ENCODE results near the gene ZBTB20. TPM values are rescaled to one million over a fixed set of nuclear protein-coding genes. Genes with fewer than 3 reads are reported as not detected.

Gene ZBTB20
- total RNA-seq, 4 donors from 2014 or later = 69.9 to 112 (median 80.8) TPM

DNA sequence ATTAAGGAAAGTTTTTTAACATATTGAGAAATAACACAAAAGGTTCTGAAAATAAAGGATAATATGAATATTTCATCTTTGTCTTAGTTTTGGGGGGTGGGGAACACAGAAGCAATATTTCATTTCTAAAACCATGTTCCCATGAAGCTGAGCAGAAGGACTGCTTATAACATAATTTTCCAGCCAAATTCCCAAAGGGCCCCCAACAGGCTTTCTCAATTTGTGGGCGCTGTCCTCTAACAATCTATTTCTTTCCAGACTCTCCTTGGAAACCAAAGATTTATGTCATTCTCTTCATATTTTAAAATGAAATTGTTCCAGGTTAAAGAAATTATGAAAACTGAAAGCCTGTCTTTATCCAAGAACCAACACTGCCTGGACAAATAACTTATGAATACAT lies 273.5 kb downstream of the ZBTB20 start:
- intact Hi-C loops (cut with DNase I) = no loop called here
- no peaks in the 10 kb centered on the region for H3K36me3 ChIP-seq
- no peaks in the 10 kb centered on the region for H3K27me3 ChIP-seq
- 81% methylated on average over 1 of the region's 1 CpG for WGBS
- H3K9me3 ChIP-seq = no peaks in the 10 kb centered on the region
- no peak overlapping the region for H3K4me3 ChIP-seq
- H3K4me1 ChIP-seq = peaks cover 27 to 61% (median 52%) of the 10 kb centered on the region in 4 donors
- H3K27ac ChIP-seq (replicated peaks in 1 of 4) = peak overlapping the region; percentile 6 to 55 (median 32)
- DNase-seq (ENCODE audit: extremely low spot score) = no peak
- TF ChIP-seq POLR2AphosphoS5 (IDR thresholded peaks at IDR 0.05) = no peak
- TF ChIP-seq, protein P1, sequence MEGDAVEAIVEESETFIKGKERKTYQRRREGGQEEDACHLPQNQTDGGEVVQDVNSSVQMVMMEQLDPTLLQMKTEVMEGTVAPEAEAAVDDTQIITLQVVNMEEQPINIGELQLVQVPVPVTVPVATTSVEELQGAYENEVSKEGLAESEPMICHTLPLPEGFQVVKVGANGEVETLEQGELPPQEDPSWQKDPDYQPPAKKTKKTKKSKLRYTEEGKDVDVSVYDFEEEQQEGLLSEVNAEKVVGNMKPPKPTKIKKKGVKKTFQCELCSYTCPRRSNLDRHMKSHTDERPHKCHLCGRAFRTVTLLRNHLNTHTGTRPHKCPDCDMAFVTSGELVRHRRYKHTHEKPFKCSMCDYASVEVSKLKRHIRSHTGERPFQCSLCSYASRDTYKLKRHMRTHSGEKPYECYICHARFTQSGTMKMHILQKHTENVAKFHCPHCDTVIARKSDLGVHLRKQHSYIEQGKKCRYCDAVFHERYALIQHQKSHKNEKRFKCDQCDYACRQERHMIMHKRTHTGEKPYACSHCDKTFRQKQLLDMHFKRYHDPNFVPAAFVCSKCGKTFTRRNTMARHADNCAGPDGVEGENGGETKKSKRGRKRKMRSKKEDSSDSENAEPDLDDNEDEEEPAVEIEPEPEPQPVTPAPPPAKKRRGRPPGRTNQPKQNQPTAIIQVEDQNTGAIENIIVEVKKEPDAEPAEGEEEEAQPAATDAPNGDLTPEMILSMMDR (IDR thresholded peaks at IDR 0.05) = no peak
- no peak for TF ChIP-seq POLR2A (IDR thresholded peaks at IDR 0.05; ENCODE audit: low read depth)
- TF ChIP-seq EP300 (IDR thresholded peaks at IDR 0.05) = no peak

DNA sequence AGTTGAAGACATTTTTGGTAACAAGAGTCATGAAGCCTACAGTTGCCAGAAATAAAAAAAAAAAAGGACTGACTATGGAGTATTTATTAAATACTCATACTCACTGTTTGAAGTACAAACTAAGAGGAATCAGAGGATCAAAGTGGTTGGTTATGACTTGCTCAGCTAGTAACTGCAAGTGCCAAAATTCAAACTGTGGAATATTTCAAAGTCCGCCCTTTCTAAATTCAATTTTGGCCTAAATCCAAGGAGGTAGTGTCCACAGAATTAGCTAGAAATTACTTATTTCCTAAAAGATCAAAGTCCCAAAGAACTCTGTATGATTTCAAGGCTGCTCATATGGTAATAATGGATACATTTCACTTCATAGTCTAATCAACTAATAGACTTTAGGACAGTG lies 274.5 kb downstream of the ZBTB20 start:
- intact Hi-C loops (cut with DNase I) = no loop called here
- Histone ChIP-seq H3K4me1 (peaks cover 27 to 57% (median 46%) of the 10 kb centered on the region in 4 donors), H3K27me3 (no peaks in the 10 kb centered on the region), H3K36me3 (no peaks in the 10 kb centered on the region), H3K9me3 (no peaks in the 10 kb centered on the region), H3K4me3 (no peak overlapping the region), H3K27ac (replicated peaks in 1 of 4) (peak overlapping the region in 3 of 4 donors; percentile 1 to 23 (median 5))
- WGBS = 35% methylated on average over 1 of the region's 1 CpG
- no peak for DNase-seq (ENCODE audit: extremely low spot score)
- TF ChIP-seq POLR2A (IDR thresholded peaks at IDR 0.05; ENCODE audit: low read depth) (no peak), EP300 (IDR thresholded peaks at IDR 0.05) (no peak), POLR2AphosphoS5 (IDR thresholded peaks at IDR 0.05) (no peak)
- TF ChIP-seq, protein P1 (IDR thresholded peaks at IDR 0.05) = no peak

DNA sequence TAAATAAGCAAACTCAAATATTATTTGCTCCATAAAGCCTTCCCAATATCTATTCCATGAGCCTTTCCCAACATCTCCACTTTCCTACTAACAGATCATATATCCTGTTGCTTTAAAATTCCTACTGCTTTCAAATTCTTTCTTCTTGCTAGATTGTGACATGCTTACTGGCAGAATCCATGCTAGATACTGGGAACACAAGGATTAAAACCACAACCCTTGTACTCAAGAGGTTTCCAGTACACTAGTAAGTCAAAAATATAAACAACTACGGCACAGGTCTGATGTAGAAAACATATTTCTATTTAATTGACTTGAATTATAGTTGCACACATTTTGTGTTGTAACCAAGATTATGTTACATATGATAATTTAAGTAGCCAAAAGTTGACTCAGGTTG lies 275.0 kb downstream of the ZBTB20 start:
- no peaks in the 10 kb centered on the region for H3K27me3 ChIP-seq
- DNase-seq (ENCODE audit: extremely low spot score) = no peak
- no peaks in the 10 kb centered on the region for H3K36me3 ChIP-seq
- H3K27ac ChIP-seq (replicated peaks in 1 of 4) = peak overlapping the region in 3 of 4 donors; percentile 1 to 23 (median 5)
- TF ChIP-seq EP300 (IDR thresholded peaks at IDR 0.05) (peak; percentile 24), POLR2A (IDR thresholded peaks at IDR 0.05; ENCODE audit: low read depth) (no peak), POLR2AphosphoS5 (IDR thresholded peaks at IDR 0.05) (no peak)
- TF ChIP-seq, protein P1 (IDR thresholded peaks at IDR 0.05) = no peak
- peaks cover 27 to 52% (median 41%) of the 10 kb centered on the region in 4 donors for H3K4me1 ChIP-seq
- H3K9me3 ChIP-seq = no peaks in the 10 kb centered on the region
- intact Hi-C loops (cut with DNase I) = no loop called here
- WGBS = 79% methylated on average over 1 of the region's 1 CpG
- no peak overlapping the region for H3K4me3 ChIP-seq

DNA sequence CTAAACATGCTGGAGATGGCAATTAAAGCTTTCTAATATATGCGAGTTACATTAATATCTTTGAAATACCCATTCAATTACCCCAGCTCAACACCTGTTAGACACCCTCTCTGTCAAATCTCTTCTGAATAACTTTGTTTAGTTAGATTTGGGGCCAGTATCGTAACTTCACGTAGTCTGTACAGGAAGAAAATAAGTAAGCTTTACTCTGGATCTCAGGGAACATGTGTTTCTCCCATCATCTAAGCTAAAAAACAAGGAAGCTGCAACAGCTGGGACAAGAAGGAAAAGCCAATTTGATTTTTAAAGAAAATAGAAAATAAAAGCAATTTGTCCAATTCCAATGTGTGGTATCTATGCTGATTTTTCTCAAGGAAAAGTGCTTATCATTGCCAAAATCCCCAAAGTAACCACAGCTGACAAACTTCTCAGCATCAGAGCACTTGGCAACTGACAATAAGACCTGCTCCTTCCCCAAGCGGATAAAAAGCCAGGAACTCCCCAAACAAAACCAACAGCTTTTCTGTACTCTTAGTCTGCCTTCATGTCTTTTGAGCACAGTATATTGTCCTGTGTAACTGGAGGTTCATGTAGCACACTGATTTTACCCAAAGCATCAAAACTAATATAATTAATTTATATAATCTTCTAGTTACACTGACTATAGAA lies 279.1 kb downstream of the ZBTB20 start:
- H3K9me3 ChIP-seq = no peaks in the 10 kb centered on the region
- 80% methylated on average over 4 of the region's 4 CpGs for WGBS

More for the DNA sequence above, 279.1 kb downstream of the ZBTB20 start:
- no peak overlapping the region for H3K4me3 ChIP-seq
- H3K36me3 ChIP-seq = no peaks in the 10 kb centered on the region
- H3K27ac ChIP-seq (replicated peaks in 1 of 4) = no peak overlapping the region
- peaks cover 10 to 32% (median 20%) of the 10 kb centered on the region in 4 donors for H3K4me1 ChIP-seq
- DNase-seq (ENCODE audit: extremely low spot score) = no peak
- TF ChIP-seq POLR2AphosphoS5 (IDR thresholded peaks at IDR 0.05) (no peak), POLR2A (IDR thresholded peaks at IDR 0.05; ENCODE audit: low read depth) (no peak), EP300 (IDR thresholded peaks at IDR 0.05) (no peak)
- TF ChIP-seq, protein P1 (IDR thresholded peaks at IDR 0.05) = no peak
- no peaks in the 10 kb centered on the region for H3K27me3 ChIP-seq
- intact Hi-C loops (cut with DNase I) = no loop called here

All from esophagus muscularis mucosa (tissue), 4 donors.